ENCODE measurements around the gene TBR1.

The TBR1 gene

GRCh38 chr2:161415034-161415986 lies 787 bp upstream of the TBR1 start:
- DNase-seq = no peak

DNA sequence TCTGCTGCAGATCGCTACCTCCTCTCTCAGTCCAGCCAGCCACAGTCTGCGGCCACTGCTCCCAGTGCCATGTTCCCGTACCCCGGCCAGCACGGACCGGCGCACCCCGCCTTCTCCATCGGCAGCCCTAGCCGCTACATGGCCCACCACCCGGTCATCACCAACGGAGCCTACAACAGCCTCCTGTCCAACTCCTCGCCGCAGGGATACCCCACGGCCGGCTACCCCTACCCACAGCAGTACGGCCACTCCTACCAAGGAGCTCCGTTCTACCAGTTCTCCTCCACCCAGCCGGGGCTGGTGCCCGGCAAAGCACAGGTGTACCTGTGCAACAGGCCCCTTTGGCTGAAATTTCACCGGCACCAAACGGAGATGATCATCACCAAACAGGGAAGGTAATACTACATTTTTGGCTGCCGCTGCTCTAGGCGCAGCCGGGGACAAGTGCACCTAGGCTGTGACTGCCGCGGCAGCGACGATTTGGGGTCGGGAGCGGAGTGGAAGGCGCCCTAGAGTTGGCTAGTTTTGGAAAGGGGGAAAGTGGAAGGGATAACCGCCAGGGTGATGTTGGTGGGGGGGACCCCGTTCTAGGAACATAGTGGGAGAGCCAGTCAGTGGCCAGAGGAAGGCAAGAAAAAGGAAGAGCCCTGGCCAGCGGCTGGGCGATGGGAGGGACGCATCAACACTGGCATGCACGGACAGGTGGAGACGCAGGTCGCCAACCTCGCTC lies 776 bp downstream of the TBR1 start:
- DNase-seq = no peak

DNA sequence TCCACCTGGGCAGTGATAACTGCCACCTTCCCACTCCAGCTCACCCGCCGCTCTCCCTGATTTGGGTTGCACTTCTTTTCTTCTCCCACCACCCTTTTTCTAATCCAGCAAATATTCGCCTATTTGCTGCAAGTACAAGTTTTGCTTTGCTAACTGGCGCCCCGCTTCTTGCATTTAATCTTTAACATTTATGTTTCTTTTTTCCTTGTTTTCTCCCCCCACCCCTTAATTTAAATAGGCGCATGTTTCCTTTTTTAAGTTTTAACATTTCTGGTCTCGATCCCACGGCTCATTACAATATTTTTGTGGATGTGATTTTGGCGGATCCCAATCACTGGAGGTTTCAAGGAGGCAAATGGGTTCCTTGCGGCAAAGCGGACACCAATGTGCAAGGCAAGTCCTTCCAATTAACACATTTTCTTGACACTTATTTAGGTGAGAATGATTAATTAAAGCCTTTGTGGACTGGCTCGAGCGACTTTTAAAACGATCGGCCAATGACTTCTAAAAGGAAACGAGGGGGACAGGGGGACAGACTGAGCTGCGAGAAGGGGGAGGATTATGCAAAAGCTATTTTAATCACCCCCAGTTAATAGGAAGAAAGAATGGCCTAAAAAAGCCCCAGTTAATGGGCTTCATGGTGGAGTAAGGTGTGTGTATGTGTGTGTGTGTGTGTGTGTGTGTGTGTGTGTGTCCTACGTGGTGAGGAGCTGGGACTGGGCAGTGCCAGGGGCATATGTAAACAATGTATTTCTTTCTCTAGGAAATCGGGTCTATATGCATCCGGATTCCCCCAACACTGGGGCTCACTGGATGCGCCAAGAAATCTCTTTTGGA lies 1.6 kb downstream of the TBR1 start:
- no peak for DNase-seq

DNA sequence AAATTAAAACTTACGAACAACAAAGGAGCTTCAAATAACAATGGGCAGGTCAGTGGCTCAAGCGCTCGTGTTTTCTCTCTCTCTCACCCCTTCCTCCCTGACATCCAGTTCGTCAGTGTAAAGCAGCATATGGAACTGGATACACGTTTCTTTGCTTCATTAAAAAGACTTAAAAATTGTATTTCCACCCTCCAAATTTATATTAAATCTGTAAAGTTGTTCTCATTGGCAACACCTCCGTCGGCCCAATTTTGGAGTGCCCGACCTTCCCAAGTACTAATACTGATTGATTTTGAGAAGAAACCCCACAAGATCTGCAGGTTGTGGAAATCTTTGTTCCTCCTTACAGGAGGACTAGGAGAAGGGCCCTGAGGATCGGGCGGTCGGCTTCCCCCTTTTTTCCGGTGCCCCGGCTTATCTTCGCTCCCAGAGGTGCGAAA lies 2.2 kb downstream of the TBR1 start:
- no peak for DNase-seq

DNA sequence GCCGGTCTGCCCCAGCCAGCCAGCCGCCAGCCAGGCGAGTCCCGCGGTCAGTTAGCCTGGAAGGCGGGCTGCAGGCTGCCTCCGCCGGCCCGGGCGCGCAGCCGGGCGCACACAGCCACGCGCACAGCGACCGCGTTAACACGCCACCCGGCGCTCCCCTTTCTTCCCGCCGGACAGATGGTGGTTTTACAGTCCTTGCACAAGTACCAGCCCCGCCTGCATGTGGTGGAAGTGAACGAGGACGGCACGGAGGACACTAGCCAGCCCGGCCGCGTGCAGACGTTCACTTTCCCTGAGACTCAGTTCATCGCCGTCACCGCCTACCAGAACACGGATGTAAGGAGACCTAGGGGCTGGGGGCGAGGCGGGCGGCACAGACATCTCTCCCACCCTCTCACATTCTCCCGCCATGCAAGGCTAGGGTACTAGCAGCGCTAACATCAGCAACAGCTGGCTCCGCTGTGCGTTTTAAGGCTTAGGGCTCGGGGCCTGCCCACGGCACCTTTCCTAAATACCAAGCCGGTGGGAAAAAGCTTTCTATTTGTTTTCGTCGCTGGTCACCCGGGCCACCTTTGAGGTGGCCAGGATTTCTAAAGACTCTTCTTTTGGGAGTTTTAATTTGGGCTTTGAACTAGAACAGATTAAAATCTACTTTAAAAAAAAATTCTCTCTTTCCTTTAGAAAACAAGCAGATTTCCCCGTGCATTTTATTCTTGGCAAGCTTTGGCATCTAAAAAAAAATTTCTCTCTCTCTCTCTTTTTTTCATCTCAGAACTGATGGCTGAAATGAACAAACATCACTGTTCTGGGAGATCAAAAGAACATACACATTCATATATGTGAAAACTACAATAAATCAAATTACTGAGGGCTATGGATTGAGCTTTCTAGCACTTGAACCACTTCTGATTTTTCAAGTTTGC lies 2.9 kb downstream of the TBR1 start:
- DNase-seq = no peak

DNA sequence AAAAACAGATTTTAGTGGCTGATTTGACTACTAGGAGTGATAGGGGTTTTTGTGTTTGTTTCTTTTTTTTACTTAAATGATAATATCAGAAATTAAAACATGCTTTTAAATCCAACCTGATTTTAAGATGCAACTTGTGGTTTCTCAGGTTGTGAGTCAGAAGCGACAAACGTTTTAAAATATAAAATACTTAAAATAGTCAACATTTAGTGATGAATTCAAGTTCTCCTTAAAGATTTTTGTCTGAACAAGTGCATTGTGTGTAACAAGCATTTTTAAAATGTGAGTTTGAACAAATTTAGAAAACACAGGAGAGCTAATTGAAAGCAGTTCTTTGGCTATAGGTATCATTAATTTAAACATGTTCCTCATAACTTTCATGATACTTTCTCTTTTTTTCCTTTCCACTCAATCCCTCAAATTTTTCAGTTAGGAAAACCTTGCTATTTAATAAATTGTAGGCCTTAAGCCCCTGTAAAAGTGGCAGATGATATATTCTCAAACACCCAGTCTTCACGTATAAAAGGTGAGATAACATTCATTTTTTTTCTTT lies 3.6 kb downstream of the TBR1 start:
- no peak for DNase-seq

DNA sequence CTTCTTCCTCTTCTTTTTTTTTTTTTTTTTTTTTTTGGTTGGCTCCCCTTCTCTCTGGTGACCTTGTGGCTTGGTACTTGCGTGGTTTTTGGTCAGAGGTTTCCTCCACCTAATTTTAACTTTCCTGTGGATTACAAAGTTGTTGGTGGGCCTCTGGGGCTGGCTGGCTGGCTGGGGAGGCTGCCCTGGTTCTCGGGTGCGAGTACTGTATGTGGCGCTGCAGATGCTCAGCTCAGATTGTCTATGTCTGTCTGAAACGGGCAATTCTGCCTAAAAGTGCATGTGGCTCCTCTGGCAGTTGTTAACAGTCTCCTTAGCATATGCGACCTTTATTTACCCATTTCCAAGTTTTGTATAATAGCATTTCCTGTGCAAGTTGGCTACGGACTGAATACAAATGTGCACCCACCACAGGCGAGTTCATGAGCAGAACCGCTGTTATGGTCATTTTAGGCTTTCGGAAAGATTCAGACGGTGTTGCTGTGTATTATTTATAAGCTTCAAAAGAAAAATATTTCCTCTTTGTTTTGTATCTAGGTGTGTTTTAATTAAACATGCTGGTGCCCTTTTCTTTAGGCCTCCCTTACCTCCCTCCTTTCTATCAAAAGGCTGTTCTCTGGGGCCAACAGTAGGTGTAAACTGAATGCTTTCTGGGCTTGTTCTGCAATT lies 4.4 kb downstream of the TBR1 start:
- DNase-seq = no peak

- no peak for DNase-seq
Measured at GRCh38 chr2:161421686-161422085, 5.6 kb downstream of the TBR1 start.

- no peak for DNase-seq
Measured at GRCh38 chr2:161422816-161423403, 6.8 kb downstream of the TBR1 start.

- DNase-seq = no peak
Measured at GRCh38 chr2:161423421-161424393, 7.6 kb downstream of the TBR1 start.

DNA sequence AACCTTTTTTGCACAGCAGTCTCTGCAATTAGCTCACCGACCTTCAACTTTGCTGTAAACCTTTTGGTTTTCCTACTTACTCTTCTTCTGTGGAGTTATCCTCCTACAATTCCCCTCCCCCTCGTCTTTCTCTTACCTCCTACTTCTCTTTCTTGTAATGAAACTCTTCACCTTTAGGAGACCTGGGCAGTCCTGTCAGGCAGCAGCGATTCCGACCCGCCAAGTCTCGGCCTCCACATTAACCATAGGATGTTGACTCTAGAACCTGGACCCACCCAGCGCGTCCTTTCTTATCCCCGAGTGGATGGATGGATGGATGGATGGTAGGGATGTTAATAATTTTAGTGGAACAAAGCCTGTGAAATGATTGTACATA lies 8.3 kb downstream of the TBR1 start:
- no peak for DNase-seq

DNA sequence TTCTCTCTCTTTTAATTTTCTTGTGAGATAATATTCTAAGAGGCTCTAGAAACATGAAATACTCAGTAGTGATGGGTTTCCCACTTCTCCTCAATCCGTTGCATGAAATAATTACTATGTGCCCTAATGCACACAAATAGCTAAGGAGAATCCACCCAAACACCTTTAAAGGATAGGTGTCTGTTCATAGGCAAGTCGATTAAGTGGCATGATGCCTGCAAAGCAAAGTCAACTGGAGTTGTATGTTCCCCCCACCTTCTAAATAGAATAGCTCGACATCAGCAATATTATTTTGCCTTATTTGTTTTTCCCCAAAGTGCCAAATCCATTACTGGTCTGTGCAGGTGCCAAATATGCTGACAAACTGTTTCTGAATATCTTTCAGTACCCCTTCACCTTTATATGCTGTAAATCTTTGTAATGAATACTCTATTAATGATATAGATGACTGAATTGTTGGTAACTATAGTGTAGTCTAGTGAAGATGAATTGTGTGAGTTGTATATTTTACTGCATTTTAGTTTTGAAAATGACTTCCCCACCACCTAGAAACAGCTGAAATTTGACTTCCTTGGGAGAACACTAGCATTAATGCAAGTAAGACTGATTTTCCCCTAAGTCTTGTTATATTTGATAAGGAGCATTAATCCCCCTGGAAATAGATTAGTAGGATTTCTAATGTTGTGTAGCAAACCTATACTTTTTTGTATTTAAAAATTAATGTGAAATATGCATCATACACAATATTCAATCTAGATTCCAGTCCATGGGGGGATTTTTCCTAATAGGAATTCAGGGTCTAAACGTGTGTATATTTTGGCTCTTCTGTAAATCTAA lies 9.0 kb downstream of the TBR1 start:
- no peak for DNase-seq

GRCh38 chr2:161425728-161426454 lies 9.8 kb downstream of the TBR1 start:
- no peak for DNase-seq

- no peak for DNase-seq
Measured at GRCh38 chr2:161426455-161426921, 10.4 kb downstream of the TBR1 start.

DNA sequence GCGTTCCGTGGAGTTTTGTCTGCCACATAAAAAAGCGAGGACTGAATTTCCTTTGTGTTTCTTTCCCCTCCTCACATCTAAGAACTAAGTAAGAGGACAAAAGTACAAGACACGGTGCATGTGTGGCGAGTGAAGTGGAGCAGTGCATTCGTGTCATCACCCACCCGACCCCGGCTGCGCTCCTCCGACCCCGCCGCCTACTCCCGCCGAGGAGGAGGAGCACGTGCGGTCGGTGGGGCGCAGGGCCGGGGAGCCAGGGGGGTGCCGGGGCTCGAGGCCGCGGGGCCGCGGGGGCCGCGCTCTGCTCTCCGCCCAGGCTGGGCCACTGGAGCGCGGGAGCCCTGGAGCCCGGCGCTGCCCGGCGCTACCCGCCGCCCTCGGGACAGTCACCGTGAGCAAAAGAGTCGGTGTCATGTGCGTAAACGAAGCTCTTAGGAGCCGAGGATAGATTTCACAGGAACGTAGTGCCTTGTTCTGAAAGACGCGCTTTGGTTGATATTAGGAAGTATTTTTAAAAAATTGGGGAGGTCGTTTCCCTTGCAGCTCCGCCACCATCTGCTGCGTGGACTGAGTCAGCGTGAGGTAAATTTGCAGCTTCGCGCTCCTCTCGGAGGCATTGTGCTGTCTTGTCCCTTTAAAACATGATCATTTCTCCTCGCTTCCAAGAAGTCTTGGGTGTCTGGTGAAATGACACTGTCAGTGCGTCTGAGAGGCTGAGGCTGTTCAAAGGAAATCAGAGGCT lies 11.0 kb downstream of the TBR1 start:
- DNase-seq = no peak

DNA sequence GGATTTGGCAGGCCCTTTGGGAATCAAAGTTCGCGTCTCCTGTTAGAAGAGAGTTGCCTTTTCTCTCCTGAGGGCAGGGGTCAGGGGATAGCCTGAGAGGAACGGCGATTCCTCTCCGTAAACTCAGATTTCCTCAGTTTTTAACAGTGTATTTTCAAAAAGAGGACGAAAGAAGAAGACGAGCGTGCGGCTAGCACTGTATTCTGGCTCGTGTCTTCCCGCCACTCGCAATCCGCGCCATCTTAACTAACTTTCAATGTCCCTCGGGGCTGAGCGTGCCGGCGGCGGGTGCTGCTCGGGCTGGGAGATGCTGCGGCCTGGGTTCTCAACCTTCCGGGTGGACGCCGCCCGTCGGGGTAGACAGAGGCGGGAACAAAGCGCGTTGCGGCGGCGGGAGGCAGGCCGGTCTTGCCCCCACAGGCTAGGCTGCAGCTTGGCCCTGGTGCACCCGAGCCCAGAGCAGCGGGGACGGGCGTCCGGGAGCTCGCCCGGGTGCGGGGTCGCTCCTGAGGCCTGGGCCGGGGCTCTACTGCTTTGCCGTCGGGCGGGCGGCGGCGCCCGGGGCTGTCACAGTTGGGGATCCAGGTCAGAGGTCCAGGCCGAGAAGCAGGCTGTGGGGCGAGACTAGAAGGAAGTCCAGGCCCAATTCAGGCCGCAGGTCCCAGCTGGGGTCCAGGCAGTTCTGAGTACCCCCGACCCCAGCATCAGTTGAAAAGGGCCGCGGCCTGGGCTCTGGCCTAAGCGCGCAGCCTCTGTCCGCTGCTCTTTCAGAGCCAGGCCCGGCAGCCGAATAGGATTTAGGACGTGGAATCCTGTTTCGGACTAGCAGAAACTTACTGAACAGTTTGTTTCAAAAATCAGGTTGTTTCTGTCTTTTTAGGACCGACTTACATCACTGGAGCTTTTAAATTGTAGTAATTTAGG lies 11.8 kb downstream of the TBR1 start:
- no peak for DNase-seq

Measured in effector CD8-positive, alpha-beta T cell (primary cell).